OCI-M2 (cell line): ENCODE measurements around the gene MICB.
"Not testable (repeated sequence)": the region's sequence is repeated elsewhere in the genome, so short reads cannot be mapped to it uniquely, and the experiment has no call there.

Source experiments
- DNase-seq: peaks from one replicate; lab custom pipeline; 2025; ENCODE audit not compliant: unreplicated experiment; lab: John Stamatoyannopoulos, UW

The MICB gene

GRCh38 chr6:31497531-31498476 lies at the start of gene MICB:
MICB (plus strand) TSS chr6:31498145; CDS start chr6:31498194, 49 bp downstream.
- peak; percentile 75 for DNase-seq

- DNase-seq = no peak
These were observed 47.2 kb upstream of the MICB start for GRCh38 chr6:31450751-31451150.

GRCh38 chr6:31452859-31453258 lies 45.1 kb upstream of the MICB start:
- DNase-seq = no peak

GRCh38 chr6:31453259-31453658 lies 44.7 kb upstream of the MICB start:
- no peak for DNase-seq

- DNase-seq = not testable (repeated sequence)
These were observed 38.1 kb upstream of the MICB start for GRCh38 chr6:31459864-31460263.

- no peak for DNase-seq
These were observed 37.5 kb upstream of the MICB start for GRCh38 chr6:31460361-31461025.

GRCh38 chr6:31462026-31462963 lies 35.6 kb upstream of the MICB start:
- DNase-seq = no peak

- DNase-seq = no peak
These were observed 34.7 kb upstream of the MICB start for GRCh38 chr6:31462964-31463870.

GRCh38 chr6:31464252-31465184 lies 33.4 kb upstream of the MICB start:
- DNase-seq = no peak

- no peak for DNase-seq
These were observed 32.8 kb upstream of the MICB start for GRCh38 chr6:31465185-31465536.

- no peak for DNase-seq
These were observed 32.2 kb upstream of the MICB start for GRCh38 chr6:31465718-31466117.

- DNase-seq = no peak
These were observed 31.5 kb upstream of the MICB start for GRCh38 chr6:31466466-31466865.

GRCh38 chr6:31467151-31467550 lies 30.8 kb upstream of the MICB start:
- no peak for DNase-seq

GRCh38 chr6:31468311-31468710 lies 29.6 kb upstream of the MICB start:
- DNase-seq = no peak

GRCh38 chr6:31470801-31471200 lies 27.1 kb upstream of the MICB start:
- DNase-seq = no peak

- DNase-seq = no peak
These were observed 26.2 kb upstream of the MICB start for GRCh38 chr6:31471711-31472110.

GRCh38 chr6:31472259-31472658 lies 25.7 kb upstream of the MICB start:
- no peak for DNase-seq

- no peak for DNase-seq
These were observed 24.7 kb upstream of the MICB start for GRCh38 chr6:31473244-31473643.
